Measurements from ENCODE around the gene MVD. TPM values are rescaled to one million over a fixed set of nuclear protein-coding genes. Genes with fewer than 3 reads are reported as not detected.

MVD gene
- total RNA-seq, 1 donor from 2014 or later: 64.0 TPM

DNA sequence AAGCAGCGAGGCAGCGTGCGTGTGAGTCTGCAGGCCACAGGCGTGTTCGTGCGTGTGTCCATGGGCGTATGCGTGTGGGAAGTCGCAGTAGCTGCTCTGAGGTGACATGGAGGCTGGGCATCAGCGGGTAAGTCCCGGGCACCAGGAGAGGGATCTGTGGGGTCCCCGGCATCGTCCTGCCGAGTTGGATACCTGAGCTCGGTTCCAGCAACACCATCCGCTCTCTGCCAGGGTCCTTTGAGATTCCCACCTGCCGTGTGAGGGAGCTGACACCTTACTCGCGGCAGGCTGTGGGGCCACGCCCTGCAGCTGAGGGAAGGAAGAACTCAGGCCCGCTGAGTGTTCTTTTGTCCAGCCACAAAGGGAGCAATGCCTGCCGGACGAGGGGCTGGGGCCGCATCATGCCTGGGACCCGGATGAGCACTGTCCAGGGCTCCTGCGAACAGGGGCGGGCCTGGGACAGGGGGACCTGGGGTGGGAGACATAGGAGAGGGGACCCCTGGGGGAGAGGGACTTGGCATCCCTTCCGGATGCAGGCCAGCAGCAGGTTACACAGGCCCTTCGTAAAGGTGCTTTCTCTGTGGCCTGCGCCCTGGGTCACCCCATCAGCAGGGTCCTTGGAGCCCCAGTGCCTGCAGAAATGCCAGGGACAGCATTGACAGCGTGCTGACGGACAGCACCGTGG, 28.4 kb upstream of the MVD start:
- no peaks in the 10 kb centered on the region for H3K9me3 Mint-ChIP-seq
- H3K27ac Mint-ChIP-seq: no peak overlapping the region
- H3K4me3 Mint-ChIP-seq: no peak overlapping the region
- TF ChIP-seq, protein P1, sequence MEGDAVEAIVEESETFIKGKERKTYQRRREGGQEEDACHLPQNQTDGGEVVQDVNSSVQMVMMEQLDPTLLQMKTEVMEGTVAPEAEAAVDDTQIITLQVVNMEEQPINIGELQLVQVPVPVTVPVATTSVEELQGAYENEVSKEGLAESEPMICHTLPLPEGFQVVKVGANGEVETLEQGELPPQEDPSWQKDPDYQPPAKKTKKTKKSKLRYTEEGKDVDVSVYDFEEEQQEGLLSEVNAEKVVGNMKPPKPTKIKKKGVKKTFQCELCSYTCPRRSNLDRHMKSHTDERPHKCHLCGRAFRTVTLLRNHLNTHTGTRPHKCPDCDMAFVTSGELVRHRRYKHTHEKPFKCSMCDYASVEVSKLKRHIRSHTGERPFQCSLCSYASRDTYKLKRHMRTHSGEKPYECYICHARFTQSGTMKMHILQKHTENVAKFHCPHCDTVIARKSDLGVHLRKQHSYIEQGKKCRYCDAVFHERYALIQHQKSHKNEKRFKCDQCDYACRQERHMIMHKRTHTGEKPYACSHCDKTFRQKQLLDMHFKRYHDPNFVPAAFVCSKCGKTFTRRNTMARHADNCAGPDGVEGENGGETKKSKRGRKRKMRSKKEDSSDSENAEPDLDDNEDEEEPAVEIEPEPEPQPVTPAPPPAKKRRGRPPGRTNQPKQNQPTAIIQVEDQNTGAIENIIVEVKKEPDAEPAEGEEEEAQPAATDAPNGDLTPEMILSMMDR (IDR thresholded peaks at IDR 0.05; ENCODE audit: unreplicated experiment): no peak
- H3K4me1 Mint-ChIP-seq: peaks cover 7% of the 10 kb centered on the region
- H3K27me3 Mint-ChIP-seq (ENCODE audit: low read depth): peaks cover 39% of the 10 kb centered on the region
- DNase-seq (ENCODE audit: low spot score in 2 of 2, unreplicated experiment in 2 of 2): no peak
- H3K36me3 Mint-ChIP-seq: no peaks in the 10 kb centered on the region

DNA sequence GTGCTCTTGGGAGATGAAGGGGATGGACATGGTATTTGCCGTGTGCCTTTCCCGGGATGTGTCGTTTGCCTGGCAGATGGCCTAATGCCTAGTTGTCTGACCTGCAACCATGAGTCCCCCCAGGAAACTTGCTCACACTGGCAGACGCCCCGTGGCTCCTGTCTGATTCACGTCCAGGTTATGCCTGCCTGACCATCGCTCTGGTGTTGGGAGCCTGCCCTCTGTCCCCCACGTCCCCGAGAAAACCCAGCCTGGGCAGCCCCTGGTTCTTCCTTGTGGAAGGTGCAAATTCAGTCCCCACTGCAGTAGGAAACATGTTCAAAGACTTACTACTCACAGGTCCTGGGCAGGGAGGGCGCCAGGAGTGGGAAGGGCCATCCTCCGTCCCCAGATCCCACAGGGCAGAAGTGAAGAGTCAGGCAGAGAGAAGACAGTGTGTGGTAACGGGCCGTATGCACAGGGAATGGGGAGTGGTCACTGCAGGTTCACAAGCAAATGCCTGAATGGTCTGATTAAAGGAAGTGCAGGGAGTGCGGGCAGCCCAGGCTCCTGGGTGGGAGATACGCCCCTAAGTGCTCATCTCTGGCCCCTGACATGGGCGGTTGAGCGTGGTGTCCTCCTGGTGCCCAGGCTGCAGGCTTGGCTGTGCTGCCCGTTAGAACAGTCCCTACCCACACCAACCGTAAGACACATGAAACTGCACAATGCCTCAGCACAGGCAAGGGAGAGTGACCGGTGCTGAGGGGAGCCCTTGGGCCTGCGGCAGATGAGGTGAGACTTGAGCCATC, 27.6 kb upstream of the MVD start:
- TF ChIP-seq, protein P1 (IDR thresholded peaks at IDR 0.05; ENCODE audit: unreplicated experiment): no peak
- no peaks in the 10 kb centered on the region for H3K9me3 Mint-ChIP-seq
- H3K4me3 Mint-ChIP-seq: no peak overlapping the region
- no peak overlapping the region for H3K27ac Mint-ChIP-seq
- H3K36me3 Mint-ChIP-seq: no peaks in the 10 kb centered on the region
- peaks cover 7% of the 10 kb centered on the region for H3K4me1 Mint-ChIP-seq
- H3K27me3 Mint-ChIP-seq (ENCODE audit: low read depth): peaks cover 39% of the 10 kb centered on the region
- no peak for DNase-seq (ENCODE audit: low spot score in 2 of 2, unreplicated experiment in 2 of 2)

DNA sequence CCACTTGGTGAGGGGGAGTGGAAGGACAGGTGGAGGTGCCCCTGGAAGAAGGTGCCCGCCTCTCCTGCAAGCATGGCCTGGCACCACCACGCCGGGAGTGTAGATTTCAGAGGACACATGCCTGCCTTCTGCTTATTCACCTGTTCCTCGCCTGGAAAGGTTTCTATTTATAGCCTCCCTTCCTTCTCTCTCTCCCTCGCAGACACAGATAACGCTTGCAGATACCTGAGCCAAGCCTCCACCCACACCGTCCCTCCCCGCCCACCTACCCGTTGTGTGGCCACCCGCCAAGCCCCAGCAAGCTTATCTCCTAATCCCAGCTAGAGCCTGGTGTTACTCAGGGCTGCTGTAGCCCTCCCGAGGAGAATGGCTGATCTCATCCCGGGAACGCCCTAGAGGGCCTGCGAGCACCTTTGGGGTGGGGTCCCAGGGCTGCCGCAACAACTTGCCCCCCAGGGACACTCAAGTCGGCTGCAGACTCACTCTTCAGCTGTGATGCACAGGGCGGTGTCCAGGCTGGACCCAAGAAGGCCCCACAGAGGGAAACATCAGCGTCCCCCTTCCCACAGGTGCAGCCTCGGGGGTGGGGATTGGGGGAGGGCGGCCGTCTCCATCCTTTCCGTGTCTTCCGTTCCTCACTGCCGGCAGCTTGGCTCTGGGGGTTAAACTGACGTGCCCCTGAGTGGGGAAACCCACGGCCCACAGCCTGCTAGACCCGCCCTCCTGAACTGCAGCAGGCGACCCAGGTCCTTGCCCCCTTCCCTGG, 25.3 kb upstream of the MVD start:
- Mint-ChIP-seq H3K4me3 (peak overlapping the region; percentile 17), H3K27me3 (ENCODE audit: low read depth) (peaks cover 61% of the 10 kb centered on the region)

DNA sequence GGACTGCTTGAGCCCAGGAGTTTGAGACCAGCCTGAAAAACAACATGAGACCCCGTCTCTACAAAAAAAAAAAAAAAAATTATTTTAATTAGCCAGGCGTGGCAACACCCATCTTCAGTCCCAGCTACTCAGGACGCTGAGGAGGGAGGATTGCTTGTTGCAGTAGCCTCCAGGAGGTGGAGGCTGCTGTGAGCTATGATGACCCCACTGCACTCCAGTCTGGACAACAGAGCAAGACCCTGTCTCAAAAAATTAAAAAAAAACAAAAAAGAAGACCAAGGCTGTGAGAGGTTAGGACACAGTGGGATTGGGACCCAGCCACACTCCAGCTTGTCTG, 24.8 kb upstream of the MVD start:
- H3K36me3 Mint-ChIP-seq: no peaks in the 10 kb centered on the region
- peaks cover 63% of the 10 kb centered on the region for H3K27me3 Mint-ChIP-seq (ENCODE audit: low read depth)
- H3K27ac Mint-ChIP-seq: no peak overlapping the region
- H3K9me3 Mint-ChIP-seq: no peaks in the 10 kb centered on the region
- TF ChIP-seq, protein P1 (IDR thresholded peaks at IDR 0.05; ENCODE audit: unreplicated experiment): no peak
- H3K4me3 Mint-ChIP-seq: peak overlapping the region; percentile 17
- DNase-seq (ENCODE audit: low spot score in 2 of 2, unreplicated experiment in 2 of 2): no peak
- peaks cover 9% of the 10 kb centered on the region for H3K4me1 Mint-ChIP-seq

More for the DNA sequence above, 25.3 kb upstream of the MVD start:
- H3K36me3 Mint-ChIP-seq: no peaks in the 10 kb centered on the region
- H3K4me1 Mint-ChIP-seq: peaks cover 9% of the 10 kb centered on the region
- TF ChIP-seq, protein P1 (IDR thresholded peaks at IDR 0.05; ENCODE audit: unreplicated experiment): no peak
- DNase-seq (ENCODE audit: low spot score in 2 of 2, unreplicated experiment in 2 of 2): peak in 1 of 2 experiments; percentile 67
- H3K27ac Mint-ChIP-seq: no peak overlapping the region
- no peaks in the 10 kb centered on the region for H3K9me3 Mint-ChIP-seq

DNA sequence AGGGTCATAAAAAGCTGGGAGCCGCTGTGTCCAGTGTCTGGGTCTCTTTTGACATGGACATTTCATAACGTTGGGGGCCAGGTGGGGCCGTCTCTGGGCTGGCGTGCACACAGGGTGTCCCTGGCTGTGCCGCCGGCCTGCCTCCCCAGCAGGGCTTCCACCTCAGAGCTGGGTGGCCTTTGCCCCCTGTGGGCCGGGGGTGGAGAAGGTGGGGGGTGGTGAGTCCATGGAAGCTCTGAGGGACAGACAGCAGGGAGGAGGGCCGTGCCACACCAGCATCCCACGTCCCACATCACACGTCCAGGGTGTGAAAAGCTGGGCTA, 24.3 kb upstream of the MVD start:
- H3K36me3 Mint-ChIP-seq: no peaks in the 10 kb centered on the region
- H3K4me3 Mint-ChIP-seq: no peak overlapping the region
- H3K27ac Mint-ChIP-seq: no peak overlapping the region
- TF ChIP-seq, protein P1 (IDR thresholded peaks at IDR 0.05; ENCODE audit: unreplicated experiment): no peak
- peaks cover 66% of the 10 kb centered on the region for H3K27me3 Mint-ChIP-seq (ENCODE audit: low read depth)
- H3K4me1 Mint-ChIP-seq: peaks cover 9% of the 10 kb centered on the region
- H3K9me3 Mint-ChIP-seq: no peaks in the 10 kb centered on the region
- no peak for DNase-seq (ENCODE audit: low spot score in 2 of 2, unreplicated experiment in 2 of 2)

All from mesothelial cell of epicardium (in vitro differentiated cells).